Gastrocnemius medialis (tissue), 4 donors: ENCODE measurements around the gene PRRC2B.

Experiments
- POLR2A ChIP-seq, 2 donors: fragments of 450-650 bp; IDR thresholded peaks; one replicate each; pipeline ENCODE4 v1.6.1; 2017; ENCODE audit warnings: antibody characterized with exemption in 2 of 2, mild to moderate bottlenecking in 2 of 2, moderate library complexity in 2 of 2
- TF ChIP-seq, protein P1 (sequence below), 5 experiments: fragments of 450-650 bp in 3 of 5; fragments of 200-600 bp in 2 of 5; sonication (generic) in 2 of 5; IDR thresholded peaks in 4 of 5; conservative IDR thresholded peaks in 1 of 5; 1 replicate in 4 of 5; 2 replicates in 1 of 5; pipeline ENCODE4 v1.5.1; 2016 to 2019; ENCODE audit warnings: antibody characterized with exemption in 5 of 5, mild to moderate bottlenecking in 3 of 5, moderate library complexity in 3 of 5

DNA sequence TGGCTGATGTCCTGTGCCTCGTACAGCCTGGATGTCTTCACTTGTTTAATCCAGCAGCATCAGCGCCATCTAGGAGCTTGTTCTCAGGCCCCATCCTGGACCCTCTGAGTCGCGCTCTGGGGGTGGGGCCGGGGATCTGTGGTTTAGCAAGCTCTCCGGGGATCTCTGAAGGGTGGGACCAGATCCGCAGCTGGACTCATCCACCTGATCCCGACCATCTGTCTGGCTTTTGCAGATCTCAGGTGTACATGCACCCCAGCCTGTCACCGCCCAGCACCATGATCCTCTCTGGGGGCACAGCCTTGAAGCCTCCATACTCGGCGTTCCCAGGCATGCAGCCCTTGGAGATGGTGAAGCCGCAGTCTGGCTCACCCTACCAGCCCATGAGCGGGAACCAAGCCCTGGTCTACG lies 93.7 kb downstream of the PRRC2B start:
- TF ChIP-seq, protein P1, sequence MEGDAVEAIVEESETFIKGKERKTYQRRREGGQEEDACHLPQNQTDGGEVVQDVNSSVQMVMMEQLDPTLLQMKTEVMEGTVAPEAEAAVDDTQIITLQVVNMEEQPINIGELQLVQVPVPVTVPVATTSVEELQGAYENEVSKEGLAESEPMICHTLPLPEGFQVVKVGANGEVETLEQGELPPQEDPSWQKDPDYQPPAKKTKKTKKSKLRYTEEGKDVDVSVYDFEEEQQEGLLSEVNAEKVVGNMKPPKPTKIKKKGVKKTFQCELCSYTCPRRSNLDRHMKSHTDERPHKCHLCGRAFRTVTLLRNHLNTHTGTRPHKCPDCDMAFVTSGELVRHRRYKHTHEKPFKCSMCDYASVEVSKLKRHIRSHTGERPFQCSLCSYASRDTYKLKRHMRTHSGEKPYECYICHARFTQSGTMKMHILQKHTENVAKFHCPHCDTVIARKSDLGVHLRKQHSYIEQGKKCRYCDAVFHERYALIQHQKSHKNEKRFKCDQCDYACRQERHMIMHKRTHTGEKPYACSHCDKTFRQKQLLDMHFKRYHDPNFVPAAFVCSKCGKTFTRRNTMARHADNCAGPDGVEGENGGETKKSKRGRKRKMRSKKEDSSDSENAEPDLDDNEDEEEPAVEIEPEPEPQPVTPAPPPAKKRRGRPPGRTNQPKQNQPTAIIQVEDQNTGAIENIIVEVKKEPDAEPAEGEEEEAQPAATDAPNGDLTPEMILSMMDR (IDR thresholded peaks at IDR 0.05 in 4 of 5, conservative IDR thresholded peaks at IDR 0.05 in 1 of 5): no peak
- TF ChIP-seq POLR2A (IDR thresholded peaks at IDR 0.05): no peak
